GM19193 (cell line): ENCODE results near the gene PEX11B.

Source experiments
- POLR2A ChIP-seq: IDR thresholded peaks from 4 replicates; pipeline ENCODE4 v1.6.1; 2011; ENCODE audit not compliant: insufficient read depth, insufficient read length; ENCODE audit errors: extremely low read depth

Gene PEX11B

GRCh38 chr1:145957443-145958319 lies 39.2 kb upstream of the PEX11B start, which contains the start of gene LIX1L:
Gene LIX1L, minus strand, starts transcription at chr1:145958017. Its CDS starts 90 bp downstream, at chr1:145957927.
- peak; percentile 79 for TF ChIP-seq POLR2A

DNA sequence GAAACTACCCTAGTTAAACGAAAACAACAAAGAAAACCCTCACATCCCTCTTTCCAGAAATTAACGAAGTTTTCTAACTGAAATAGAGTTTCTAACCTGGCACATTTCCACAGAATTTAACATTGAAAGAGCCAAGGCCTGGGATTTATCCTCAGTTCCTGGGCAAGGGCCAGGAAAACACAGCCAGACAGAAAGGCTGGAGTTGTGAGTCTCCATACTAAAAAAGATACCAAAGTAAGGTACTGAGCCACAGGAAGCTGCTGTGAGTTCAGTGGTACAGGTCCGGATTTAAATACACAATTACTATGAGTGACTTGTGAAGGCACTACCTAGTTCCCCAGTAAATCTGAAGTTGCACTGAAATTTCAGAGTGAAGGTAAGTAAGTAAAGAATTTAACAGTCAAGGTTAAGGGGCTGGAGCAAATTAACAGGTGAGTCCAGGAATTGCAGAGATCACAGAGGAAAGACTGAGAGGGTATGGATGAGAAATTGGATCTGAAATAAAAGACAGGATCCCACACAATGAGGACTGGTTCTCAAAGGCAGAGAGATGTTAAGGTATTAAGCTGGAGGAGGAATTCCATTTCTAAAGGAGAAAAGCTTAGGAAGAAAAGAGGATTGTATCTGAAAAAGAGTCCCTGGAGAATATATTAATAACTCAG lies 38.4 kb upstream of the PEX11B start:
- TF ChIP-seq POLR2A: no peak

GRCh38 chr1:145956361-145956760 lies 37.8 kb upstream of the PEX11B start:
- TF ChIP-seq POLR2A: no peak

DNA sequence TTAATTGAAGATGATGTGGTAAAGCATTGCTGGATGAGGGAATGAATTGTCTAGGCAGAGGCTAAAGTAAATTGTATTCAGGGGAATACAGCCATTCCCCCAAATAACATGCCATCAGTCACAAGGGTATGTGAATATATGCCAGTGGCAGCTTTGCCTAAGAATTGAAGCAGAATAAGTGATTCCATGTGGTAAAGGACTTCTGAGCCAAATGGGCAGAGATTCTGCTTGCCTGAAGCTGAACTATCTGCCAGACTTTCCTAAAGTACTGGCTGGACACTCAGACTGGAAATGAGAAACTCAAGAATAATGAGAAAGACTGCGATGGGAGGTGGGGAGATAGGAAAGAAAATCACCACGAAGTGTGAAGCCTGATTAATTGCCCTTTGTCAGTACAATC lies 36.9 kb upstream of the PEX11B start:
- no peak for TF ChIP-seq POLR2A

GRCh38 chr1:145953861-145954260 lies 35.3 kb upstream of the PEX11B start:
- no peak for TF ChIP-seq POLR2A

- TF ChIP-seq POLR2A: no peak
Observed at GRCh38 chr1:145952903-145953302, 34.4 kb upstream of the PEX11B start.

- TF ChIP-seq POLR2A: no peak
Observed at GRCh38 chr1:145951526-145951925, 33.0 kb upstream of the PEX11B start.

- TF ChIP-seq POLR2A: no peak
Observed at GRCh38 chr1:145949219-145949618, 30.7 kb upstream of the PEX11B start.

DNA sequence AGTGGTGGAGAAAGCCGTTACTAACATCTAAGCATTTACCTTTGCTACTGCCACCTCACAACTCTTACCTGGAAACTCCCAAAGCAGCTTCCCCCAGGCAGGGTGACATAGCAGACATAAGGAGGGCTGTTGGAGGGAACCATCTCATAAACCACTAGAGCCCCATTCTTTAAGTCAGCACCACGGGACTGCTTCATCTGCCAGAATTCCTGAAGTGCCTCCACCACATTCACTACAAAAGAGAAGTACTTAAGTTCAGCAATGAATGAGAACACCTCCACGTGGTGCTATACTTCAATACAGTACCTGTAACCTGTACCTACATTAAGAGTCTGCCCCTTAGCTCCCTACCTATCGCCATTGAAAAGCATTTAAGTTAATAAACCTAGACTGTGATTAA lies 29.0 kb upstream of the PEX11B start:
- TF ChIP-seq POLR2A: no peak

GRCh38 chr1:145946477-145946986 lies 28.0 kb upstream of the PEX11B start:
- no peak for TF ChIP-seq POLR2A

DNA sequence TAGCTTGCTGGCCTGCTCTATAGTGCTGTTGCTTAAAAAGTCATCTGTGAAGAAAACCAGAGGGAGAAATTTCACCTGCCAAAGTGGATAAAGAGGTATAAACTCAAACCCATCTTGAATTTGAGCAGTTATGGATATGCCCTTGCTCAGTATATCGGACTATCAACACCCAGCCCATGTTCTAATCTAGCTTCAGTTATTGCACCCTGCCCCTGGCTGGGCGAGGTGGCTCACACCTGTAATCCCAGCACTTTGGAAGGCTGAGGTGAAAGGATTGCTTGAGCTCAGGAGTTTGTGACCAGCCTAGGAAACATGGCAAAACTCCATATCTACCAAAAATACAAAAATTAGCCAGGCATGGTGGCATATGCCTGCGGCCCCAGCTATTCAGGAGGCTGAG lies 26.0 kb upstream of the PEX11B start:
- TF ChIP-seq POLR2A: no peak

DNA sequence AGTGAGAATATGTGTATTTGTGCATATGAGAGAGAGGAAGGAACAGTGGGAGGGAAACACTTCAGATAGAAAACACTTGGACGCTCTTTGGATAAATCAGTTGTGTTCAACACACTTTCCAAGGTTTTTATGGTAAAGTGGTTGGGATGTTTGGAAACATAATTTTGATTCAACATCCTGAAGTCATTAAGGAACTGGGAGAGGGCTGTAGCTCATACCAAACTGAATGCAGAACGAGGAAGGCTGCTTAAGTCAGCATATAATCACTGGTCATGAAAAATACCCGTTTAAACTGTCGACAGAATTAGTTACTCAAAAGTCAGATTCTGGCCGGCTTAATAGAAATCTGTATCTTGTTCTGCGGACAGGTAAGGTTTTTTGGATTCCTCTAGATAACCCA lies 24.4 kb upstream of the PEX11B start:
- TF ChIP-seq POLR2A: no peak

- TF ChIP-seq POLR2A: no peak
Observed at GRCh38 chr1:145942405-145942804, 23.9 kb upstream of the PEX11B start.

DNA sequence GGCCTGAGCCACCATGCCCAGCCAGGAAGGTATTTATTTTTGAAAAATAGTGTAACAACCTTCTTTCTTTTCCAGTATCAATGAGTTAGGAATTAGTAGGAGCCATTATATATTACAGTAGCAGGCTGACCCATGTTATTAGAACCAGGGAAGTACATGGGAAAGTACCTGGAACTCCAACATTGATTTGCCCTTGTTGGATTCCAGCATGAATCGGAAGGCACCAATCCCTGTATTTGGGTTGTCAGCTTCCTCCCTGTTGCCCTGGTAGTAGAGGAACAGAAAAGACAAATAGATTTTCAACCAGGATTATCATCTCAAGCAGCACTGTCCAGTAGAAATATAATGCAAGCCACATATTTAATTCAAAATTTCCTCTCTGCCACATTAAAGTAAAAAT lies 18.9 kb upstream of the PEX11B start:
- no peak for TF ChIP-seq POLR2A

DNA sequence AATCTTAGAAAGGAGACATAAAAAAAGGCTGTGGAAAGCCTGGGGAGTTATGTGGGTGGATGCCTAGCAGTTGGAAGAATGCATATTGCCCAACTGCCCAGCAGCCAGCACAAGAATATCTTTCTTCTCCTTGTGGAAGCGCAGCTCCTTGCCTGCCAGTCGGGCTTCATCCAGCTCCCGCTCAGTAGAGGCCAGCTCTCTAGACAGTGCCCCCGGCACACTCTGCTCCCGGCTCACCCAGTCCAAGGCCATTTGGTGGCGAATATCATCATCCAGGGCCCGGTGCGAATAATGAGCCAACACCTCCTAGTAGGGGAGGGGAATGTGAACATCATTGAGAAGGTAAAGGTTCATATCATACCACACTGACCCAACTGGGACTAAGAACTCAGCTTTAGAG lies 17.7 kb upstream of the PEX11B start:
- TF ChIP-seq POLR2A: no peak

DNA sequence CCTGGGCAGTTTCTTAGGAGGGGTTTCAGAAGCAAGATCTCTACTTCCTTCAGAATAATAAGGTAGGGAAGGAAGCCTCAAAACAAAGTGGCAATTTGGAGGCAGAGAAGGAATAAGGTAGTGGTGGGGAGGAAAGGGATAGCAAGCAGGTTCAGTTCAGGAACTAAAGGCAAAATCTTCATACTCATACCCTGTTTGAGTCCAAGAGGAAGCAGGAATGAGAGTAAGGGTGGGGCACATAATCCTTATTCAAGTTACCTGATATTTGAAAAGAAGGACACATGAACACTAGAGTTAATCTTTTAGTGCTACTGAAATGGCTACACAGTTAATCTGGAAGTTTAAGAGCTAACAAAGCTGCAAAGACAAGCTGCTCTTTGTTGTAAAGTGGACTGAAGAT lies 17.2 kb upstream of the PEX11B start:
- TF ChIP-seq POLR2A: no peak
